Measurements from ENCODE around the gene SUSD4. TPM values are rescaled to one million over a fixed set of nuclear protein-coding genes. Genes with fewer than 3 reads are reported as not detected.

SUSD4 gene
- total and polyA plus RNA-seq, 10 of the 15 experiments (the other 5 are each of a cell fraction or from before 2014, with no cell fraction given) = 0.13 to 1.1 (median 0.26) TPM; not detected in 3

DNA sequence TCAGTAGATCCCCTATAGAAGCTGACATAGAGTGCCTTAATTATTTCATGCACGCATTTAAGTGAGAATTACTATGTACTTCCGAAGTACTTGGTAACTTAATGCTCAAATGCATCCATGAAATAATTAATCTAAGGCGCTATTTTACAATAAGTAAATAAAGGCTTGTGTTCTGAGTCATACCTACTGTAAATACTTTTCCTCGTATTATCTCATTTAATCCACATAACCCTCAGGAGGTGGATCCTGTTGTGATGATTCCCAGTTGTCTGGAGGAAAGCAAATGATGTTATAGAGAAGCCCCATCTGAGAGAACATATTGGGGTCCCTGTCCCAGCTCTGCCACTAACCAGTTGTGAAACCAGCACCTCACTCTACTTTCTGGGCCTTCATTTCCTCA lies 16.4 kb downstream of the SUSD4 start:
- Histone ChIP-seq H3K27ac (ENCODE audit: control insufficient read depth, insufficient read depth) (no peak overlapping the region), H3K4me3 (no peak overlapping the region), H3K79me2 (ENCODE audit: control insufficient read depth, insufficient read depth, low read length) (no peaks in the 10 kb centered on the region), H3K9me3 (replicated peaks; ENCODE audit: control insufficient read depth, insufficient read depth, low read length) (no peaks in the 10 kb centered on the region), H3K9ac (ENCODE audit: control insufficient read depth, insufficient read depth, low read length) (no peak overlapping the region), H3K36me3 (ENCODE audit: control insufficient read depth in 2 of 2, insufficient read depth in 2 of 2, low read length in 1 of 2) (no peaks in the 10 kb centered on the region), H3K4me1 (ENCODE audit: control insufficient read depth, insufficient read depth, low read length) (no peaks in the 10 kb centered on the region), H2AFZ (ENCODE audit: control insufficient read depth, low read depth, low read length) (no peak overlapping the region), H3K27me3 (replicated peaks in 1 of 2; ENCODE audit: control insufficient read depth in 2 of 2, insufficient read depth in 2 of 2, low read length in 1 of 2) (no peaks in the 10 kb centered on the region), H4K20me1 (ENCODE audit: control insufficient read depth, insufficient read depth) (no peaks in the 10 kb centered on the region), H3K4me2 (ENCODE audit: control insufficient read depth, insufficient read depth) (no peak overlapping the region)
- in situ Hi-C loops (cut with MboI) = no loop called here
- ChIA-PET POLR2A (no interaction called here), SMC1A (ENCODE audit: uncharacterized antibody, unreplicated experiment) (no interaction called here), CTCF (no interaction called here), RAD21 (ENCODE audit: unreplicated experiment) (no interaction called here)
- WGBS (ENCODE audit: insufficient coverage, insufficient replicate concordance, low lambda C conversion rate, missing lambda C conversion rate) = 30% methylated on average over 4 of the region's 4 CpGs
- intact Hi-C loops (cut with micrococcal nuclease; ENCODE audit: unreplicated experiment) = no loop called here
- DNase-seq (ENCODE audit: low read depth, low spot score) (no peak), FAIRE-seq (no peak), ATAC-seq (no peak)
- TF ChIP-seq, protein P1, sequence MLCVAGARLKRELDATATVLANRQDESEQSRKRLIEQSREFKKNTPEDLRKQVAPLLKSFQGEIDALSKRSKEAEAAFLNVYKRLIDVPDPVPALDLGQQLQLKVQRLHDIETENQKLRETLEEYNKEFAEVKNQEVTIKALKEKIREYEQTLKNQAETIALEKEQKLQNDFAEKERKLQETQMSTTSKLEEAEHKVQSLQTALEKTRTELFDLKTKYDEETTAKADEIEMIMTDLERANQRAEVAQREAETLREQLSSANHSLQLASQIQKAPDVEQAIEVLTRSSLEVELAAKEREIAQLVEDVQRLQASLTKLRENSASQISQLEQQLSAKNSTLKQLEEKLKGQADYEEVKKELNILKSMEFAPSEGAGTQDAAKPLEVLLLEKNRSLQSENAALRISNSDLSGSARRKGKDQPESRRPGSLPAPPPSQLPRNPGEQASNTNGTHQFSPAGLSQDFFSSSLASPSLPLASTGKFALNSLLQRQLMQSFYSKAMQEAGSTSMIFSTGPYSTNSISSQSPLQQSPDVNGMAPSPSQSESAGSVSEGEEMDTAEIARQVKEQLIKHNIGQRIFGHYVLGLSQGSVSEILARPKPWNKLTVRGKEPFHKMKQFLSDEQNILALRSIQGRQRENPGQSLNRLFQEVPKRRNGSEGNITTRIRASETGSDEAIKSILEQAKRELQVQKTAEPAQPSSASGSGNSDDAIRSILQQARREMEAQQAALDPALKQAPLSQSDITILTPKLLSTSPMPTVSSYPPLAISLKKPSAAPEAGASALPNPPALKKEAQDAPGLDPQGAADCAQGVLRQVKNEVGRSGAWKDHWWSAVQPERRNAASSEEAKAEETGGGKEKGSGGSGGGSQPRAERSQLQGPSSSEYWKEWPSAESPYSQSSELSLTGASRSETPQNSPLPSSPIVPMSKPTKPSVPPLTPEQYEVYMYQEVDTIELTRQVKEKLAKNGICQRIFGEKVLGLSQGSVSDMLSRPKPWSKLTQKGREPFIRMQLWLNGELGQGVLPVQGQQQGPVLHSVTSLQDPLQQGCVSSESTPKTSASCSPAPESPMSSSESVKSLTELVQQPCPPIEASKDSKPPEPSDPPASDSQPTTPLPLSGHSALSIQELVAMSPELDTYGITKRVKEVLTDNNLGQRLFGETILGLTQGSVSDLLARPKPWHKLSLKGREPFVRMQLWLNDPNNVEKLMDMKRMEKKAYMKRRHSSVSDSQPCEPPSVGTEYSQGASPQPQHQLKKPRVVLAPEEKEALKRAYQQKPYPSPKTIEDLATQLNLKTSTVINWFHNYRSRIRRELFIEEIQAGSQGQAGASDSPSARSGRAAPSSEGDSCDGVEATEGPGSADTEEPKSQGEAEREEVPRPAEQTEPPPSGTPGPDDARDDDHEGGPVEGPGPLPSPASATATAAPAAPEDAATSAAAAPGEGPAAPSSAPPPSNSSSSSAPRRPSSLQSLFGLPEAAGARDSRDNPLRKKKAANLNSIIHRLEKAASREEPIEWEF (IDR thresholded peaks at IDR 0.05; ENCODE audit: insufficient replicate concordance, low read depth, low read length) = no peak
- no peak for TF ChIP-seq MYB (IDR thresholded peaks at IDR 0.05; ENCODE audit: borderline replicate concordance, low read depth, low read length)
- no peak for TF ChIP-seq HDGF (IDR thresholded peaks at IDR 0.05)
- TF ChIP-seq MTA2 (IDR thresholded peaks at IDR 0.05; ENCODE audit: low read depth) = no peak
- no peak for TF ChIP-seq ZNF622 (IDR thresholded peaks at IDR 0.05)
- TF ChIP-seq GATAD2B (conservative IDR thresholded peaks at IDR 0.05; ENCODE audit: low read depth) = no peak
- no peak for TF ChIP-seq CHD4 (IDR thresholded peaks at IDR 0.05)
- TF ChIP-seq, protein P2, sequence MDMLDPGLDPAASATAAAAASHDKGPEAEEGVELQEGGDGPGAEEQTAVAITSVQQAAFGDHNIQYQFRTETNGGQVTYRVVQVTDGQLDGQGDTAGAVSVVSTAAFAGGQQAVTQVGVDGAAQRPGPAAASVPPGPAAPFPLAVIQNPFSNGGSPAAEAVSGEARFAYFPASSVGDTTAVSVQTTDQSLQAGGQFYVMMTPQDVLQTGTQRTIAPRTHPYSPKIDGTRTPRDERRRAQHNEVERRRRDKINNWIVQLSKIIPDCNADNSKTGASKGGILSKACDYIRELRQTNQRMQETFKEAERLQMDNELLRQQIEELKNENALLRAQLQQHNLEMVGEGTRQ (IDR thresholded peaks at IDR 0.05; ENCODE audit: borderline replicate concordance, low read depth, low read length) = no peak
- TF ChIP-seq, protein P3, sequence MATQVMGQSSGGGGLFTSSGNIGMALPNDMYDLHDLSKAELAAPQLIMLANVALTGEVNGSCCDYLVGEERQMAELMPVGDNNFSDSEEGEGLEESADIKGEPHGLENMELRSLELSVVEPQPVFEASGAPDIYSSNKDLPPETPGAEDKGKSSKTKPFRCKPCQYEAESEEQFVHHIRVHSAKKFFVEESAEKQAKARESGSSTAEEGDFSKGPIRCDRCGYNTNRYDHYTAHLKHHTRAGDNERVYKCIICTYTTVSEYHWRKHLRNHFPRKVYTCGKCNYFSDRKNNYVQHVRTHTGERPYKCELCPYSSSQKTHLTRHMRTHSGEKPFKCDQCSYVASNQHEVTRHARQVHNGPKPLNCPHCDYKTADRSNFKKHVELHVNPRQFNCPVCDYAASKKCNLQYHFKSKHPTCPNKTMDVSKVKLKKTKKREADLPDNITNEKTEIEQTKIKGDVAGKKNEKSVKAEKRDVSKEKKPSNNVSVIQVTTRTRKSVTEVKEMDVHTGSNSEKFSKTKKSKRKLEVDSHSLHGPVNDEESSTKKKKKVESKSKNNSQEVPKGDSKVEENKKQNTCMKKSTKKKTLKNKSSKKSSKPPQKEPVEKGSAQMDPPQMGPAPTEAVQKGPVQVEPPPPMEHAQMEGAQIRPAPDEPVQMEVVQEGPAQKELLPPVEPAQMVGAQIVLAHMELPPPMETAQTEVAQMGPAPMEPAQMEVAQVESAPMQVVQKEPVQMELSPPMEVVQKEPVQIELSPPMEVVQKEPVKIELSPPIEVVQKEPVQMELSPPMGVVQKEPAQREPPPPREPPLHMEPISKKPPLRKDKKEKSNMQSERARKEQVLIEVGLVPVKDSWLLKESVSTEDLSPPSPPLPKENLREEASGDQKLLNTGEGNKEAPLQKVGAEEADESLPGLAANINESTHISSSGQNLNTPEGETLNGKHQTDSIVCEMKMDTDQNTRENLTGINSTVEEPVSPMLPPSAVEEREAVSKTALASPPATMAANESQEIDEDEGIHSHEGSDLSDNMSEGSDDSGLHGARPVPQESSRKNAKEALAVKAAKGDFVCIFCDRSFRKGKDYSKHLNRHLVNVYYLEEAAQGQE (IDR thresholded peaks at IDR 0.05; ENCODE audit: low read depth, low read length) = no peak
- TF ChIP-seq MEF2A (IDR thresholded peaks at IDR 0.05; ENCODE audit: insufficient read depth, low read depth, low read length) = no peak
- no peak for TF ChIP-seq POLR2A (IDR thresholded peaks at IDR 0.05; ENCODE audit: low read depth, low read length)
- TF ChIP-seq STAT1 (conservative IDR thresholded peaks at IDR 0.05) = no peak
- BruUV-seq (replicated peaks) = no TSS peak

Measured in GM12878 (cell line).